Measurements from ENCODE around the gene GPC1.

GPC1 gene

DNA sequence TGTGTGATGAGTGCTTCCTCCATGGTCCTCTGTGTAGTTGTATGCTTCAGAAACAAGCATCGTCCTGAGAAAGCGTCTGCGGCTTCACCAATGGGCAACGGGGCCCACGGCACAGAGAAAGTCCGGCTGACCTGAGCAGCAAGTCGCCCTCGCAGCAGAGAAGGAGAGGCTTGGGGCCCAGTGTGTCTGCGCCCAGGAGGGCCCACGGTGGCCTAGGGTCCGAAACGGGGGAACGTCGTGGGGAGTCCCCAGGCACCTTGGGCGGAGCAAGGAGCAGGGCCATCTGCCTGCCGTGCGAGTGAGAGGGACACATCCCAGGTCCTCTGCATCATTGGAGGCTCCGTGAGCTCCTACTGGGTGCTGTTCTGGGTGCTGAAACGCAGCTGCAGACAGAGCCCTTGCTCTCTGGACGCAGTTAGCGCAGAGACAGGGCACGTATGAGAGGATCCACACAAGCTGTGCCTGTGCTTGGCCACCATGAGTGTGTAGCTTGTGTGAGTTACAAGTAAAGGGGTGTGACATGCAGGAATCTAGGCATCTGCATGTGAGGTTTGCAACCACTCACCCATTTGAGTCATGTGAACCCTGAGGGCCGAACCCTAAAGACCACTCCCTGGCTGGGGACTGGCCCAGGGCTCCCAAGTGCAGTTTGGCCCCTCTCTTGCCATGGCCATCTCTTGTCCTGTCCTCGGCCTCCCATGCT, 10.6 kb downstream of the GPC1 start:
- DNase-seq: no peak

DNA sequence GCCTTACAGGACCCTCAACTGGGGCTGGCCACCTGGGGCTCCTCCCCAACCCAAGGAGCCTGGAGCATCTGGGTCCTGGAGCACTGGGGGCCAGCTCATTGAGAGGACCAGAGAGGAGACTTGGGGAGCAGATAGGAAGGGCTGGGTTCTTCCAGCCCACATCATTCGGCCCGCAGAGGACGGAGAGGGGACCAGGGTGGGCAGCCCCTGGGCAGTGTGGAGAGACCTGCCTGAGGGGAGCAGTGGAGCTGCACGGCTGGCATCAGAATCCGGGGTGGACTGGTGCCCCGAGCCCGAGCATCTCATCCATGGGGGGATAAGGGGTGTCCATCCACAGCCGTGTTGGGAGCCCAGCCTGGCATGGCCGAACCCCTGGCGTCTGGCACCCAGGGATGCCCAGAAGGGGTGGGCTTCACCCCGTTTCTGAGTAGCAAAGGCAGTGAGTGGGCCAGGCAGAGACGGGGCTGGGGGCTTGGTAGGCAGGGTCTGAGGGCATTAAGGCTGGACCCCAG, 11.3 kb downstream of the GPC1 start:
- DNase-seq: no peak

DNA sequence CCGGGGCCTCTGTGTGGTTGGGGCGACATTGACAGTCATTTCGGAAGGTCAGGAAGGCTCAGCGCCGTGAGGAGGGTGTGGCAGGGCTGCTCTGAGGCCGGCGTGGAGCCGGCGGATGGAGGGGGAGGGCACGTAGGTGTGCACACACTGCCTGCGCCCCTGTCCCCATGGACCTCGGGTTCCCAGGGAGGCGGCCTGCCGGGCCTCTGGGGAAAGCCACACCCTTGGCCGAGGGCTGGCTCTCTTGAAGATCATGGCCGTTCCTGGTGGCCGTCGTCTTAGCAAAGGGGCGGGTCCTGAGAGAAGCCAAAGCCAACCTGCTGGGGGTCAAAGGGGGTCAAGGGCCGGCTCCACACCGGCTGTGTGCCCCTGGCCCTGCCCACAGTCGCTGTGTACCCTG, 11.9 kb downstream of the GPC1 start:
- no peak for DNase-seq

DNA sequence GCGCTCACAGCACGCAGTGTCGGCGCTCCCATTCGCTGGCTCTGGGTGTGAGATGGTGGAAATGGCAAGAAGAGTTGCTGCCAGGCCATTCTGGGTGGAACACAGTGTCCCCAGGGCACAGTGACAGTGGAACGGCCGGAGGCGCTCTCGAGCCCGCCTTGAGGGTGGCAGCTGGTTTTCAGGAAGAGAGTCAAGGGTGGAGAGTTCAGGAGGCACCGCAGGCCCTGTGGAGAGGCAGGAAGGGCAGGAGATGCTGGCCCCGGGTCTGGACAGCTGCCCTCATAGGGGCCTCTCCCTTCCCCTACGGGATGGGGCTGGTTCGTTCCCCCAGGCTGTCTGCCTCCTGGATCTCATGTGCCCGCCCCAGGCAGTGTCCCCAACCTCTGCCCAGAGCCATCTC, 12.5 kb downstream of the GPC1 start:
- DNase-seq: no peak

DNA sequence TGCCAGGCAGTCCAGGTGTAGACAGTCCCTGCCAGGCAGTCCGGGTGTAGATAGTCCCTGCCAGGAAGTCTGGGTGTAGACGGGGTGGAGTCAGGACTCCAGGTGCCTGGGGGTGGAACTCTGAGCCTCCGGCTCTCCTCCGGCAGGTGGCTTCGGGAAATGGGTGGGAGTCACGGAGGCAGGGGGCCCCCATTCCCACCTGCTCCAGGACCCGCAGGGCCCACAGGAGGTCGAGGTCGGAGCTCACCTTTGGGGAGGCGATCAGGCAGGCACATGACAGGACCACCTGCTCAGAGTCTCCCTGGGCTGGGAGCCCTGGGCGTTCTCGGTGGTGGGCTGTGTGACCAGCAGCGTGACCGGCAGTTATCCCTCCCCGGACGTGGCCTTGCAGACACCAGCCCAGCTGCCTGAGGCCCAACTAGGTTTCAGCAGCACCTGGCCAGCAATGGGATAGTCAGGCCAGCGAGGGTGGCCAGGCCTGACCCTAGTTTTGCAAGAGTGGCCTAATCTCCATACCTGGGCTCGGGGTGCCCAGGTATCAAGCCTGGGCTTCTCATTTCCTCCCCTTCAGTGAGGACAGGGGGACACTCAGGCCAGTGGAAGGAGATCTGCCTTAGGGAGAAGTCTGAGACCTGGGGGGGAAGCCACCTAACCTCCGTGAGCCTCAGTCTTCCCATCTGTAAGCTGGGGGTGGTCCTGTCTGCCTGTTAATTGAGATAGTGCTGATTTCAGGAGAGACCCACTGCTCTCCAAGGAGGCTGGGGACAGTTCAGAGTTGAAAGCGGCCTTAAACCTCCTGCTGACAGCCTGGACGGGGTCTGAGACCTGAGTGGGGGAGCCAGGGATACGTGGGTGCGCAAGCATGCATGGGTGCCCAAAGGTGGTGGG, 13.2 kb downstream of the GPC1 start:
- DNase-seq: no peak

DNA sequence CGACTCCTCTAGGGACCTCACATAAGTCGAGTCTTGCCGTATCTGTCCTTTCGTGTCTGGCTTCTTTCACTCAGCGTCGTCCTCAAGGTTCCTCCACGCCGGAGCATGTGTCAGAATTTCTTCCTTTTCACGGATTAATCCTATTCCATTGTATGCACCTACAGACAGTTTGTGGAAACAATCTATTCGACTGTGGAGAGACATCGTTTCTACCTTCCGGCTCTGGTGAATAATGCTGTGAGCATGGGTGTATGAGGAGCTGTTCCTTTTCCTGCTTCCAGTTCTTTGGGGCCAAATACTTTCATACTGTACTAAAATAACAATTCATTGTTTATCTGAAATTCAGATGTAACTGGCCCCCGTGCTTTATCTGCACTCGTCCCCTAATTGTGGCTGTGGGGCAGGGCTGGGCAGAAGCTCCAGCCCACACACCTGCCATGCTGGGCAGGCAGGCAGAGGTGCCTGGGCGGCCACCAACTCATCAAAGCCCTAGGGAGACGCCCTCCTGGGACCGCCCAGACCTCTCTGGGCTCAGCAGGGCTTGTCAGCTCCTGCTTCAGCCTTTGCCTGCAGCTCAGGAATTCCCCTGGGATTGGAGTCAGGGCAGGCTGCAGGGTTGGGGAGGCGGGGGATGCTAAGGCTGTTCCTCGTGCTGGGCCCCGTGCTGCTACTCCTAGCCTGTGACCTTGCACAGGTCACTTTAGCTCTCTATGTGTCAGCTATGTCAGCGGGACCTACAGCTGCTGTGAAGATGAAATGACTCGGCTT, 14.5 kb downstream of the GPC1 start:
- DNase-seq: no peak

DNA sequence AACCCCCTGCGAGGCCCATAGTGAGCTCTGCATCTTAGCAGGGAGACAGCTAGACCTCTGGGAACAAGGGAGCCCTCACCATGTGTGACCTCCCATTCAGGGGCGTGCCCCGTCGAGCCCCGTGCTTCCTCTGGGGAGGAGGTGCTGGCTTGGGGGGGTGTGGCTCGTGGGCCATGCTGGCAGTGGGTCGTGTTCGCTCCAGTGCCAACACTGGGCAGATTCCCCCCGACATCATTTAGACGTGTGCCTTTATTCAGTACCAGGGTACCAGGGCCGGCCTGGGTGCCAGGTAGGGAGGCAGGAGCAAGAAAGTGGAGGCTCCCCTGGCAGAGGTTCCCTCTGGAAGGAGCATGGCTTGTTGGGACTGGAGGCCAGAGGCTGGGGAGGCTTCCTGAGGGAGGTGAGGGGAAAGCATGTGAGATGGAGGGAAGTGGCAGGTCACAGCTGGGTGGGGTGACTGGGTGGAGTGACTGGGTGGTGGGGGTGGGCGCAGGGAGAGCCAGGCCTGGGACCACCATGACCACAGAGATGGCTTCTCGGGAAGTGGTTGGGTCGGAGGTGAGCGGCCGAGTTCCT, 15.2 kb downstream of the GPC1 start:
- DNase-seq: no peak

DNA sequence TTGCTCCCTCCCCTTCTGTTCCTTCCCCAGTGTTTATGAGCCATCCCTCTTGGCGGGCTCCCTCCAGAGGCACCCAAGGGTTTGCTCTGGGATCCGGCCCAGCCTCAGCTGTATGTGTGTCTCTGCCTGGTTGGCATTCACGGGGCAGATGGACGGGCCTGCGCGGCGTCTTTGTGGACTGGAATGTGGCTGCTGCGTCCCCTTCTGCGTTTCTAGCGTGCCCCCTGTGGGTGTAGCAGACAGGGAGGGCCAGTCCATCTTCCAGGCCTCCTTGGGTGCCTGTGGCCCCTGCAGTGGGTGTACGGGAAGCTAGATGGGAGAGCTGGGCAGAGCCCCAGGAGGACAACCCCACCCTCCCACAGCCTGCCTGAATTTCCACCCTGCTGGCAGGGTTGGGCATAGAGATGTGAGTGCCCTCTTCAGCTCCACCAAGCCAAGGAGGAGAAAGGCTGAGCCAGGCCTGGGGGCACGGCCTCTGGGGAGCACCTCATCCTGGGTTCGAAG, 15.7 kb downstream of the GPC1 start:
- DNase-seq: no peak

DNA sequence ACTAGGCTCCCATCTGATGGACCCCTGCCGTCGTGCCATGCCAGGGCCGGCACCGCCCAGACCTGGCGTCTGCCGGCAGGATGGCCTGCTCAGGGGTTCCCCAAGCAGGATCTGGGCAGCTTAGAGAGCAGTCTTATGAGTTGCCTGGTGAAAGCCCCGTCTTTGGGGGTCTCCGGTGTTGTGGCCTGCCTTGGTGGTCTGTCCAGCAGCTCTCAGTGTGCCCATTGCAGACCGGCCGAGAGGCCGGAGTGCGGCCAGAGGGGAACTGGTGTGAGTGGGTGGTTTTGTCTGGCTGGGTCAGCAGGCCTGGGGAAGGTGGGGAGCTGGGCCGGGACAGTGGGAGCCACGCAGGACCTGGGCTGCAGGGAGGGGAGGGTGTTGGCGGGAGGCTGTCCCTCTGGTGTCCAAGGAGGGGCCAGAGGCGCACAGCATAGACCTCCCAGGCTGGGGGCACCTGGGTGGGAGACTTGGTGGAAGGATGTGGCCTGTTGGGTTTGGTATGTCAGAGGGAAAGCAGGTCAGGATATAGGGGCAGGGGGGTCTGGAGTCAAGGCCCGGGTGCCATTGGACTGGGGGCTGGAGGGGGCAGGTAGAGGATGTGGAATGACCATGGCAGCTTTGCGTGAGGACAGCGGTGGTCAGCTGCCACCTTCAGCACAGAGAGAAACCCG, 16.5 kb downstream of the GPC1 start:
- DNase-seq: no peak

DNA sequence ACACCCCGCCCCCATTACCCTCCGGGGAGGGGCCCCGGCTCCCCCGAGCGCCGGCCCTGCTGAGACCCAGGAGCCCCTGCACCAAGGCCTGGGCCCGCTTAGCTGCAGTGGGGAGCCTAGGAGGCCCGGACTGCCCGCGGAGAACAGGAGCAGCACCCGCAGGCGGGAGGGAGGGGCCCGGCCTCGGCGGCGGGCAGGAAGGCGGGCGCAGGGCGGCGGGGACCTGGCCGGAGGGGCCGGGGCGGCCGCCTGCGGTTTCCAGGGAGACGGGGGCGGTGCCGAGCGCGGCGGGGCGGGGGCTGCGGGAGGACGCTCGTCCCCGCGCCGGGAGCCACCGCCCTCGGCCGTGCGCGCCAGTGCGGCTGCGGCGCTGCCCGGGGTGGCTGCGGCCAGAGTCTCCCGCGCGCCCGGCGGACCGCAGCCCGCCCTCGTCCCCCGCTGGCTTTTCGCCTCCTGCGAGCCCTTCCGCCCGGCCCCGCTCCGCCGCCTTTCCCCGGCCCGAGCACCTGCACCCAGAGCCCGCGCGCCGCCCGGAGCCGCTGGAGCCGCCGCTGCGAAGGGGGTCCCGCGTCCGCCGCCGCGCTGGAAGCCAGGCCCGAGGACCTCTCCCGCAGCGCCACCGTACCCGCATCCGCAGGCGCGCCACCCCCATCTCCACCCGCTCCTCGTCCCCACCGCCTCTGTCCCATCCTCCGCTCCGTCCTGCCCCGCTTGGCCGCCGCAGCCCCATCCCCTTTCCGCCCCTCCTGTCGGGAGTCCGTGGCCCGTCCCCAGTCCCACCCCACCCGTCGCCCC, 17.2 kb downstream of the GPC1 start:
- DNase-seq: no peak

DNA sequence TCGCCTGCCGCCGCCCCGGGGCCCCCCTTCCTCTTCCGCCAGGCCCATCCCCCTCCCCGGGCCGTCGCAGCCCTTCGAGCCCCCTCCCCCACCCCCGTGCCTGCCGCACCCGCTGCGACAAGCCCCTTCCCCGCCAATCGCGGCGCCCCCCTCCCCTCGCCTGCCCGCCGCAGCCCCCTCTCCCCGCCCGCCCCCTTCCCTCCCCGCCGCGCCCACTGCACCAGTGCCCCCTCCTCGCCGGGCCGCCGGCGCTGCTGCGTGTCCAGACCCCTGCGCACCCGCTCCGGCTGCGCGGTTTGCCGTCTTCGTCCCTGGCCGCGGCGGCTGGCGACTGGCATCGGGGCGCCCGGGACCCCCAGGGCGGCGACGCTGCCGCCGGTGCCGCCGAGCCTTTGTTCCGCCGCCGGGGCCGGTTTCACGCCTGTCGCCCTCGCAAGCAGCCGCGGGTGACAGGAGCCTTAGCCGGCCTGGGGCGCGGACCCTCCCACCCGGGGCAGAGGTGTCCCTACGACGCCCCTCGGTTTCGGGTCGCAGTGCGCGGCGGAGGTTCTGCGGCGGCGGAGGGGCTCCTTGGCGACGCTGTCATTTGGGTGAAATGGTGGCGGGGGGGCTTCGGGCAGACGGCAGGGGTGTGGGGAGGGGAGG, 18.1 kb downstream of the GPC1 start:
- no peak for DNase-seq

DNA sequence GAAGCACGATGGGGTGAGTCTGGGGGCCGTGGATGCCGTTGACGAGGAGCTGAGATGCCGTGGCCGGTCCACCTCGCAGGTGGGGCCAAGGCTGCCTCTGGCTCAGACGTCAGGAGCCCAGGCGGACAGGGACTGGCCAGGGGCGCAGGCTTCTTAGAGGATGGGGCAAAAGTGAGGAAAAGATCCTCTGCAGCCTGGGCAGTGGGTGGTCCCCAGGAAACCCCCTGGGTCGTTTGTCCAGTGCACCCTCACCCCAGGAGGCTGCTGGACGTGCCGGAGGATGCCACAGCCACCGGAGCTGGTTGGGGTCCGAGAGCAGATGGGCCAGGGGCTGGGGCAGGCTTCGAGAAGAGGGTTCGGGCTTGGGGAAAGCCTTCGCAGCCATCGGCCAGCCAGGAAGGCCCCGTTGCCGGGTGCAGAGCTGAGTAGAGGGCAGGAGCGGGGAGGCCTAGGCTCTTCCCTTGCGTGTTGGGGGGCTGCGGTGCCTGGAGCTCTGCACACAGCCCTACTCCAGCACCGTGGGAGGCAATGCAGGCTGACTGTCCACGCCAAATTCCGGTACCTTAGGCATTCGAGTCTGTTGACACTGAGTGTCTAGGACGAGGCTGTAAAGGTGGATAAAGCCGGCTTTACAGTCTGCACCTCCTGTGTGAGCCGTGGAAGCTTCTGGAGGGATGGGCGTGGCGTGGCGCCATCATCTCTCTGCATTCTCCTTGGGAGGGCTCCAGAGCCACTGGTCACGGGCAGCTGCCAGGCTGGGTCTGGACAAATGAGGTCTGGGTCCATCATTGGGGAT, 18.8 kb downstream of the GPC1 start:
- DNase-seq: no peak

DNA sequence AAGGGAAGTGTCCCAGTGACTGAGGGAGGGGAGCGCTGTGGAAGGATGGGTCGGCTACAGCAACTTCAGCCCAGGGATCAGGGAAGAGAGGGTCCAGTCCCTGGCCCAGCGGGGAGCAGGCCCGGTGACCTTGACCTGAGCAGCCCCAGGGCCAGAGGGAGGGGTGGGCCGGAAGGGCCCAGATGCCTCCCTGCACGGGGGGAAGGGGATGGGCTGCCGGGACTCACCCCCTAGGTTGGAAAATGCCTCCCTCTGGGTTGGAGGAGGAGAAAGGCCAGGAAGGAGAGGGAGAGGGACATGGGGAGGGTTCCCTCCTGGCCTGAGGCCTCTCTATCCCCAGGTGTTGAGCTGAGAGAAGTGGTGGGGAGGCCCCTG, 19.8 kb downstream of the GPC1 start:
- no peak for DNase-seq

DNA sequence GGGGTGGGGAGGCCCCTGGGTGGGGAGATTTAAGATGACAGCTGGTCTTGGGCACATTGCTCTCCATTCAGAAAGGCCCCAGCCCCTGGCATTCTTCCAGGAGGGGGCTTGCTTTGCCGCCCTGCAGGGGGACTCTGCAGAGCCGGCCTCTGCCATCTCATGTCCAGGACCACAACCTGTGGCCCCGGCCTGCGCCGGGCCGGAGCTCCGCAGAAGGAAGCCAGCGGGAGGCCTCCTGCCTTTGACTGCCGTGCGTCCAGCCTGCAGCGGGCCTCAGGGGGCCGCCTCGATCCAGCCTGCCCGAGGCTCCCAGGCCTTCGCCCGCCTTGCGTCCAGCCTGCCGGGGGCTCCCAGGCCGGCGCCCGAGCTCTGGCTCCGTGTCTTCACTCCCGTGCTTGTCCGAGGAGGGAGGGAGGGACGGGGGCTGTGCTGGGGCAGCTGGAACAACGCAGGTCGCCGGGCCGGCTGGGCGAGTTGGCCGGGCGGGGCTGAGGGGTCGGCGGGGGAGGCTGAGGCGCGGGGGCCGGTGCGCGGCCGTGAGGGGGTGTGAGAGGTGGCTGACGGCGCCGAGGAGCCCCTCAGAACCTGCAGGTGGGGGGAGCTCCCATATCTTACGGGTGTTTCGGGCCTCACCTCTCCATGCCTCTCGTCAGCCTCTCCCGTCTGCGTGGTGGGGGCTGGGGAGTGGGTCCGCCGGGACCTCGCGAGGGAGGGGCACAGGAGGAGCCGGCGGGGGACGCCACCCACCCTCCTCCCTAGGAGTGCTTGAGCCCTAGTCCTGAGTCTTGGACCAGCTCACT, 20.4 kb downstream of the GPC1 start:
- no peak for DNase-seq

DNA sequence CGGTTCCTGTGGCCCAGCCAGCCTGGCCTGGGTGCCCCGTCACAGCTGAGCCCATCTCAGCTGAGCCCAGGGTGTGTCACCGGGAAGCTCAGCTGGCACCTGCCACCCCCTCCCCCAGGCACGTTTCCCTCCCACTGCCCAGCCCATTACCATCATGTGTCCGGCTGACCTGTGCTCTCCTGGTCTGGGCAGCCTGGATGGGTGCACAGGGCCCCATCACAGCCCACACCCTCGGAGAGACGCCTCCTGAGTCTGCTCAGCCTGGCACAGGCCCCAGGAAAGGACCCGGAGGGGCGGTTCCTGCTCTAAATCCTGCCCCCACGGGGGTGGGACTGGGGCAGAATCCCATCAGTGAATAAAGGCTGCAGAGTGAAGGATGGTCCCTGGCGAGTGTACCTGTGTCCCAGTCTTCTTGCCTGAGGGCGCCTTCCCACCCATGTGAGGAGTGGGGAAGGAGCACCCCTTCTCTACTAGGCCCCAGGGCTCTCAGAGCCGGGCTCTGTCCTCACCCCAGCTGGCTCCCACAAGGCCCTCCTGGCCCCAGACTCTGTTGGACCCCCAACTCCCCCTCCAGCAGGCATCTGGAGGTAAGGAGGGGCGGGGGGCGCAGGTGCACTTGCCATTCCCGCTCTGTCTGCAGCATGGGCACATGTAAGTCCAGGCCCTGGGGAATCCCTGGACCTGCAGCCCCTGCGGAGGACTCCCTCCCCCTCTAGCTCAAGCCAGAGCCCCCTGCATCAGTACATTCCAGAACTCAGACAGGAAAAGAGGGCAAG, 21.2 kb downstream of the GPC1 start:
- DNase-seq: no peak

DNA sequence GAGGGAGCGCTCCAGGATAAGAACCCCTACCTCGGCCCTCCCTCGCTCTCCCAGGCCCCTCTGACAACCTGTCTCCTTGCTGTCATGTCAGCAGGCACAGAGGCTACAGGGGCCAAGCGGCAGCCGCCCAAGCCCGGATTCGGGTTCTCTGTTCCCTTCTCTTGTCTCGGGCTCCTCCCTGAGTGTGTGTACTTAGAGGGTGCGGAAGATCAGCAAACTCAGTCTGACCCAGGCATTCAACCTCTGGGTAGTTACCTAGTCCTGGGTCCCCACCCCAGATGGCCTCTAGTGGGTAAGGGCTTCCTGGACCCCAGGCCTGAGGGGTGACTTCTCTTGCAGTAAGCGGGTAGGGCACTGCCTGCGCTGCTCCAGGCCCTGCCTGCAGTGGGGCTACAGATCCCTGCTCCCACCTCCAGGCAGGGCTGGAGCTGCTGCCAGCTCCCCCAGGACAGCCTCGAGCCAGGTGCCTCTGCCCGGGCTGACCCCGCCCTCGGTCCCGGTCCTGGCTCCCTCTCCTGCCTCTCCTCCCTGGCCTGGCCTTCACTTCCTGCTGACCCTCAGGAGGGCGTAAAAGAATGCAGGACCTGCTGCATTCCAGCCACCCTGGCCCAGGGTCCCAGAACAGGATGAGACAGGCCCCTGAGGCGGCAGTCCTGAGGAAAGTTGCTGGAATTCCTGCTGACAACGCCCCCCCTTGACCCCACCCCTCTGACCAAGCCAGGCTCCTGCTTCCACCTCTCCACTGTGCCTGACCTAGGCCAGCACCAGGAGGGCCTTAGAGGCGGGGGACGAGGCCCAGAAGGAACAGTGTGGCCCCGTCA, 22.0 kb downstream of the GPC1 start:
- DNase-seq: no peak
